HepG2 (cell line): ENCODE results near the gene POLR2B. TPM values are rescaled to one million over a fixed set of nuclear protein-coding genes. Genes with fewer than 3 reads are reported as not detected.

ENCODE experiments used
- ATAC-seq: fragments of 200-7000 bp; cut with Tn5 transposase; 3 replicates; pipeline ENCODE4 v1.9.1; 2020; ENCODE audit warnings: mild to moderate bottlenecking, moderate library complexity
- BruUV-seq: library from RNA; stranded (reverse); fragments of 400-500 nt; replicated peaks from 2 replicates; lab custom pipeline; 2021; lab: Mats Ljungman, UMichigan
- CTCF ChIA-PET: fragments of 300-600 bp; formaldehyde crosslinking; extraction: SDS; loops from one replicate; lab custom pipeline; 2021; ENCODE audit warnings: low total read pairs, inconsistent platforms, low intra/inter-chr PET ratio; lab: Yijun Ruan, JAX
- POLR2A ChIA-PET: fragments of 350-600 bp; sonication (Branson Sonifier 250); formaldehyde crosslinking; loops from one replicate; lab custom pipeline; 2020; ENCODE audit warnings: antibody characterized with exemption, inconsistent platforms; lab: Yijun Ruan, JAX
- DNase-seq: peaks from one replicate; pipeline ENCODE4 v3.0.0-alpha.2; 2015; ENCODE audit warnings: low spot score
- FAIRE-seq: peaks from 3 replicates; lab custom pipeline; 2011; peaks lifted over from hg19 to GRCh38; lab: Jason Lieb, UNC
- H2AFZ ChIP-seq: one replicate; pipeline ENCODE4 v1.6.1; 2011; ENCODE audit warnings: low read length, inconsistent platforms
- H3K27ac ChIP-seq: fragments of 300-600 bp; 3 replicates; pipeline ENCODE4 v1.8.0; 2011; ENCODE audit warnings: mixed run types, mild to moderate bottlenecking, mixed read lengths, low read length, inconsistent platforms; ENCODE audit not compliant: insufficient read depth; ENCODE audit errors: extremely low read length
- H3K27me3 ChIP-seq, 2 experiments: fragments of 200-600 bp in 1 of 2; 2 replicates in 1 of 2; 3 replicates in 1 of 2; pipeline versions ENCODE4 v1.6.0 to v1.8.0; 2011; ENCODE audit warnings: low read length in 2 of 2, mild to moderate bottlenecking in 2 of 2, moderate library complexity in 2 of 2, inconsistent platforms in 1 of 2; ENCODE audit not compliant: insufficient read depth in 2 of 2, control insufficient read depth in 1 of 2
- H3K36me3 ChIP-seq, 2 experiments: fragments of 200-600 bp in 1 of 2; replicated peaks in 1 of 2; 2 replicates in 1 of 2; 3 replicates in 1 of 2; pipeline versions ENCODE4 v1.5.1 to v1.8.0; 2011; ENCODE audit warnings: low read length in 2 of 2, inconsistent platforms in 1 of 2; ENCODE audit not compliant: insufficient read depth in 2 of 2, control insufficient read depth in 1 of 2
- H3K4me1 ChIP-seq: 2 replicates; pipeline ENCODE4 v1.5.1; 2012; ENCODE audit warnings: low read length, inconsistent platforms; ENCODE audit not compliant: insufficient read depth
- H3K4me2 ChIP-seq: 2 replicates; pipeline ENCODE4 v1.6.0; 2011; ENCODE audit warnings: low read depth, low read length, inconsistent platforms
- H3K4me3 ChIP-seq, 3 experiments: fragments of 200-600 bp in 1 of 3; sonication (generic), shearing (Covaris generic) in 1 of 3; replicated peaks in 1 of 3; 2 replicates each; pipeline ENCODE4 v1.5.1; 2011 to 2016; ENCODE audit warnings: low read length in 3 of 3, inconsistent platforms in 2 of 3, low read depth in 2 of 3, mild to moderate bottlenecking in 2 of 3, control low read depth in 1 of 3, mixed read lengths in 1 of 3; ENCODE audit not compliant: insufficient read depth in 1 of 3
- H3K79me2 ChIP-seq: one replicate; pipeline ENCODE4 v1.6.1; 2011; ENCODE audit warnings: low read length, inconsistent platforms; ENCODE audit not compliant: insufficient read depth
- H3K9ac ChIP-seq: 2 replicates; pipeline ENCODE4 v1.6.0; 2011; ENCODE audit warnings: mild to moderate bottlenecking, low read depth, low read length, inconsistent platforms; ENCODE audit not compliant: insufficient read depth
- H3K9me3 ChIP-seq: 2 replicates; pipeline ENCODE4 v1.5.1; 2012; ENCODE audit warnings: mild to moderate bottlenecking, low read length
- H4K20me1 ChIP-seq: 2 replicates; pipeline ENCODE4 v1.6.0; 2011; ENCODE audit warnings: inconsistent platforms, mild to moderate bottlenecking, low read length, moderate library complexity; ENCODE audit not compliant: insufficient read depth
- NFIC ChIP-seq: IDR thresholded peaks from 2 replicates; pipeline ENCODE4 v1.6.1; 2012; ENCODE audit warnings: mild to moderate bottlenecking, low read length, inconsistent platforms
- THAP7 ChIP-seq: sonication (generic); formaldehyde crosslinking; IDR thresholded peaks from 2 replicates; pipeline ENCODE4 v1.8.1; 2023; ENCODE audit warnings: mild to moderate bottlenecking, missing genetic modification reagents
- ZNF253 ChIP-seq: sonication (generic); formaldehyde crosslinking; IDR thresholded peaks from 2 replicates; pipeline ENCODE4 v1.8.0; 2022; ENCODE audit warnings: mild to moderate bottlenecking, missing genetic modification reagents, borderline replicate concordance
- ZNF703 ChIP-seq: sonication (generic); formaldehyde crosslinking; IDR thresholded peaks from 2 replicates; pipeline ENCODE4 v1.5.1; 2020; ENCODE audit warnings: missing genetic modification reagents, mild to moderate bottlenecking, moderate library complexity, borderline replicate concordance
- in situ Hi-C: cut with HindIII; loops from 2 replicates; pipeline ENCODE4 v1.10.0; 2017; ENCODE audit warnings: low pct_unique_long_range_greater_than_20kb; ENCODE audit not compliant: extremely low pct_ligation_motif_present
- intact Hi-C: fragments of 100-400 bp; cut with micrococcal nuclease; formaldehyde crosslinking; loops from one replicate; pipeline ENCODE4 v1.10.0; 2022; ENCODE audit not compliant: unreplicated experiment
- polyA plus RNA-seq, 8 experiments: library from polyadenylated mRNA; depleted of rRNA in 3 of 8; stranded (reverse) in 7 of 8; unstranded in 1 of 8; fragments of >200 nt; fragmentation: Illumina TruSeq in 4 of 8; extraction: Trizol in 4 of 8; gene quantifications; 2 replicates each; pipeline versions ENCODE4 v1.2.1 to v1.2.3, GENCODE V29; 2011 to 2016; ENCODE audit warnings: low read depth in 4 of 8, missing spikeins in 1 of 8, mixed read lengths in 1 of 8; ENCODE audit not compliant: insufficient read depth in 1 of 8
- total RNA-seq, 5 experiments: library from RNA; depleted of rRNA; stranded (reverse); fragments of >200 nt; fragmentation: Illumina TruSeq; extraction: Trizol; gene quantifications; 2 replicates each; pipeline ENCODE4 v1.2.3, GENCODE V29; 2016; ENCODE audit warnings: low read depth in 1 of 5
- TF ChIP-seq, protein P1 (sequence below): IDR thresholded peaks from 2 replicates; pipeline ENCODE4 v1.6.1; 2018; ENCODE audit warnings: missing genetic modification reagents, mild to moderate bottlenecking, missing compliant biosample characterization
- TF ChIP-seq, protein P2 (sequence below): sonication (generic); formaldehyde crosslinking; IDR thresholded peaks from 2 replicates; pipeline ENCODE4 v1.4.0; 2020; ENCODE audit warnings: missing genetic modification reagents, borderline replicate concordance

Gene POLR2B
- total and polyA plus RNA-seq, 2 of the 13 experiments (the other 11 are each of a cell fraction or from before 2014, with no cell fraction given): 70.6 to 116 TPM

DNA sequence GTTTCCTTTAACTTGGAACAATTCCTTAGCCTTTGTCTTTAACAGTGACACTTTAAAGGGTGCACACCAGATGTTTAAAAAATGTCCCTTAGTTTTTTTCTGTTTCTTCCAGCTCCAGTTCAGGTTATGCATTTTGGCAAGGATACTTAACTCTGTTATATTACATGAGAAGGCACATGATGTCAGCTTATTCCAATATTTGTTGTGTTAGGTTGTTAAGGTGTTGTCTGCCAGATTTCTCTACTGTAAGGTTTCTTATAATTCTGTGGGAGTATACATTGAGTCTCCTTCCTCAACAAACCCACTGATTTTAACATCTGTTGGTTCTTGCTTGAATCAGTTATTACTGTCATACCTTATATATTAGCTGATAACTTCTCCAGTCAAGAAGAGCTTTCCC, 37.7 kb upstream of the POLR2B start:
- CTCF ChIA-PET: no interaction called here

More for the DNA sequence above, 37.7 kb upstream of the POLR2B start:
- H3K27me3 ChIP-seq: no peaks in the 10 kb centered on the region
- BruUV-seq: no TSS peak
- H3K9me3 ChIP-seq: no peaks in the 10 kb centered on the region
- no peak overlapping the region for H3K4me3 ChIP-seq
- no peak for FAIRE-seq
- no peaks in the 10 kb centered on the region for H3K4me1 ChIP-seq
- H3K9ac ChIP-seq: no peak overlapping the region
- no peak for ATAC-seq
- H3K4me2 ChIP-seq: no peak overlapping the region
- DNase-seq: no peak
- no peaks in the 10 kb centered on the region for H3K79me2 ChIP-seq
- H2AFZ ChIP-seq: no peak overlapping the region
- H3K27ac ChIP-seq: no peak overlapping the region
- no peaks in the 10 kb centered on the region for H4K20me1 ChIP-seq
- POLR2A ChIA-PET: no interaction called here
- peaks cover 4 to 5% of the 10 kb centered on the region in 2 experiments; a peak in 3 of 5 replicates for H3K36me3 ChIP-seq
- in situ Hi-C loops (no loop called here), intact Hi-C loops (no loop called here)
- TF ChIP-seq THAP7 (CRISPR knock-in tag): no peak
- TF ChIP-seq, protein P1, sequence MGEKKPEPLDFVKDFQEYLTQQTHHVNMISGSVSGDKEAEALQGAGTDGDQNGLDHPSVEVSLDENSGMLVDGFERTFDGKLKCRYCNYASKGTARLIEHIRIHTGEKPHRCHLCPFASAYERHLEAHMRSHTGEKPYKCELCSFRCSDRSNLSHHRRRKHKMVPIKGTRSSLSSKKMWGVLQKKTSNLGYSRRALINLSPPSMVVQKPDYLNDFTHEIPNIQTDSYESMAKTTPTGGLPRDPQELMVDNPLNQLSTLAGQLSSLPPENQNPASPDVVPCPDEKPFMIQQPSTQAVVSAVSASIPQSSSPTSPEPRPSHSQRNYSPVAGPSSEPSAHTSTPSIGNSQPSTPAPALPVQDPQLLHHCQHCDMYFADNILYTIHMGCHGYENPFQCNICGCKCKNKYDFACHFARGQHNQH (CRISPR knock-in tag): no peak
- no peak for TF ChIP-seq NFIC
- TF ChIP-seq ZNF253: no peak
- TF ChIP-seq, protein P2, sequence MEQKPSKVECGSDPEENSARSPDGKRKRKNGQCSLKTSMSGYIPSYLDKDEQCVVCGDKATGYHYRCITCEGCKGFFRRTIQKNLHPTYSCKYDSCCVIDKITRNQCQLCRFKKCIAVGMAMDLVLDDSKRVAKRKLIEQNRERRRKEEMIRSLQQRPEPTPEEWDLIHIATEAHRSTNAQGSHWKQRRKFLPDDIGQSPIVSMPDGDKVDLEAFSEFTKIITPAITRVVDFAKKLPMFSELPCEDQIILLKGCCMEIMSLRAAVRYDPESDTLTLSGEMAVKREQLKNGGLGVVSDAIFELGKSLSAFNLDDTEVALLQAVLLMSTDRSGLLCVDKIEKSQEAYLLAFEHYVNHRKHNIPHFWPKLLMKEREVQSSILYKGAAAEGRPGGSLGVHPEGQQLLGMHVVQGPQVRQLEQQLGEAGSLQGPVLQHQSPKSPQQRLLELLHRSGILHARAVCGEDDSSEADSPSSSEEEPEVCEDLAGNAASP (CRISPR knock-in tag): no peak
- no peak for TF ChIP-seq ZNF703 (CRISPR knock-in tag)
